HPDE6-E6E7 (cell line): ENCODE results near the gene GRPEL2.

ENCODE experiments used
- DNase-seq: peaks from one replicate; pipeline ENCODE4 v3.0.0; 2011; ENCODE audit warnings: missing footprints; ENCODE audit errors: extremely low spot score

The GRPEL2 gene

DNA sequence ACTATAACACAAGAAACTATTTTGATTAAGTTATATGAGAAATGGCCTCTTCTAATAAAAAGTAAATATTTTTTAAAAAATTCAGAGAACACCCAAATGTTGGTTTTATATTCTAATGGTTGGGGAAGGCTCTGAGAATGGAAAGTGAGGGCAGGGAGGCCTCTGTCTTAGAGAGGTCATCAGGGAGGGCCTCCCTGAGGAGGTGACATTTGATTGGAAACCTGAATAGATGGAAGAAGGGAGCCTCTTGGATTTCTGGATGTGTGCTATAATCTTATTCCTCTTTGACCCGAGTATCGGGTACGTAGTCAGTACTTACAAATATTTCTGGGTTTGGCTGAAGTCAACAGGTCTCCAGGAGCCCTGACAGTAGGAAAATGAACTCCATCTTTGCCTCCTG, 26.1 kb upstream of the GRPEL2 start:
- DNase-seq = no peak

DNA sequence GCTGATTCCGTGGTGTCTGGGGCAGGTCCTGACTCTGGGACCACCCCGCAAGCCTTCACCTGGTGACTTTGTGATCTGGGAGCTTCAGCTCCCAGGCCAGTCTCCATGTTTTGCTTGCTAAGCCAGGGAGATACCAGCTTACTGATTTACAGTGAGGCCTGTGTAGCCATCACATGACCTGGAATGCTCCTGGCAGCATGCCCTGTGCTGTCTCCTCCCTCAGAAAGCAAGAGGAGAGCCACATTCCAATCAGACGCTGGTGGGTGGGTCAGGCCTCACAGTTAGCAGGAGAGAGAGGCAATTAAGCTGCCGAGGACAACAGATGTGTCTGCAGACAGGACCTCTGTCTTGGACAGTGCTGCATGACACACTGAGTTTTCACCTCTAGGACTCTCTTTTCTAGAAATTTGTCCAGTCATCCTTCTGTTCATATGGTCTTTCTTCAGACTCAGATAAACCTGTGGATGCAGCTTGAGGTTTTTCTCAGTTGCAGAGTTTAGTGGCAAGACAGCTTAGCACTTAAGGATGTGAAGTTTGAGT, 24.4 kb upstream of the GRPEL2 start:
- DNase-seq = peak; percentile 81

DNA sequence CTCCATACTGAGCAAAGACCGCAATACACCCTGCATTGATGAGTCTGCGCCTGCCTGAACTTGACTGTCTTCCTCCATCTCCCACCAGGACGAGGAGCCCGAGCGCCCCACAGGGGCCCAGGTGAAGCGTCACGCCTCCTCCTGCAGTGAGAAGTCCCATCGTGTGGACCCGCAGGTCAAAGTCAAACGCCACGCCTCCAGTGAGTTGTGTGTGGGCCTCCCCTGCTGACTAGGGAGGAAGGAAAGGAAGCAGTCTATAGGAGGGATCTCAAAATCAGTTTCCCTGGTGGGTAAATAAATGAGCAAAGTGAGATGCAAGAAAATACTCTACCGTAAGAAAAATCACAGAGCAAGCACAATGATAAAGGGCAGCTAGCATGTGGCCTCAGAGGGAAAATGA, 22.8 kb upstream of the GRPEL2 start:
- DNase-seq = no peak

DNA sequence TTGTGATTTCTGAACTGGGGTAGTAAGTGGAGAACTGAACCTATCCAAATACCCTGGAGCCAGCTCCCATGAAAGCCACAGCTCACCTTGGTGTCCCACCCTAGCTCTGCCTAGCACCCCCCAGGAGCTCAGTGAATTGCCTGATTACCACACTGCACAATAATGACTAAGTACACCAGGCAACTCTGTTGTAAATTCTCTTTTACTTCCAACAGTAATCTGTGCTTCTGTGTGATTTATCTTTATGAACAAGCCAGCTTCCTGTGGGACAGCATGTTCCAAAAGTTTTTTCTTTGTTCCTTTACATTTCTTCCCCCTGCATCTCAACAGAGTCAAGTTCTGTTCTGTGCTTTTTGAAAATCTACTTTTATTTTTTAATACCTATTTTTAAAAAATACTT, 22.1 kb upstream of the GRPEL2 start:
- no peak for DNase-seq

DNA sequence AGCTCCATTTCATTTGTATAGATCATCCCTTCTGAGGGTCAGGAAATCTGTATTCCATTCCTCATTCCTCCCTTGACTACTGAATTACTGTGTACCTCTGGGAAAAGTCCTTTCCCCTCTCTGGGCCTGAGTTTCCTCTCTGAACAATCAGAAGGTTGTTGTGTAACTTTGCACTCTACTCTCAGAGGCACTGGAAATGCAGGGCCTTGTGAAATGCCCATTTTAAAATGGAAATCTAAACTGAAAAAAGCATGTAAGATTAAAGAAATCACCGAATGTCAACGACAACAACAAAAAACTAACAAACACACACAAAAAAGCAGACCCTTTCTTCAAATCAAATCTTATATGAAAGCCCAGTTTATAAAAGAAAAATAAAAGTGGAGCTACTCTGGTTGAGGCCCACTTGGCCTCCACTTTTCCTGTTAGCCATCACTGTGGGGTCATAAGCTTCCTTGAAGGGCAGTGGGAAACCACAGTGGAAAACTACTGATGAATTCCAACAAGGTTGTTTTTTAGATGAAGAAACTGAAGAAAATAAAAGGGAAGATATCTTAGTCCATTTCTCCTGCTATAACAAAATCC, 21.6 kb upstream of the GRPEL2 start:
- no peak for DNase-seq

DNA sequence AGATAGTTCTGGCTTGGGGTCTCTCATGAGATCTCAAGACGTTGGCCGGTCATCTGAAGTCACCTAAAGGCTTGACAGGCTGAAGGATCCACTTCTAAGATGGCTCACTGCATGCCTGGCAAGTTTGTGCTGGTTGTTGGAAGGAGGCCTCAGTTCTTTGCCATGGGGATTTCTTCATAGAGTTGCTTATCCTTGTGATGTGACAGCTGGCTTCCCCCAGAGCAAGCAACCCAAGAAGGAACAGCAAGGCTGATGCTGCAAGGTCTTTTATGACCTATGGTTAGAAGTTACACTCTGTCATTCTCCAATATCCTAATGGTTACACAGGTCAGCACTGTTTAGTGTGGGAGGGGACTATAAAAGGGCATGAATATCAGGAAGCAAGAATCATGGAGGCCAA, 20.7 kb upstream of the GRPEL2 start:
- no peak for DNase-seq

DNA sequence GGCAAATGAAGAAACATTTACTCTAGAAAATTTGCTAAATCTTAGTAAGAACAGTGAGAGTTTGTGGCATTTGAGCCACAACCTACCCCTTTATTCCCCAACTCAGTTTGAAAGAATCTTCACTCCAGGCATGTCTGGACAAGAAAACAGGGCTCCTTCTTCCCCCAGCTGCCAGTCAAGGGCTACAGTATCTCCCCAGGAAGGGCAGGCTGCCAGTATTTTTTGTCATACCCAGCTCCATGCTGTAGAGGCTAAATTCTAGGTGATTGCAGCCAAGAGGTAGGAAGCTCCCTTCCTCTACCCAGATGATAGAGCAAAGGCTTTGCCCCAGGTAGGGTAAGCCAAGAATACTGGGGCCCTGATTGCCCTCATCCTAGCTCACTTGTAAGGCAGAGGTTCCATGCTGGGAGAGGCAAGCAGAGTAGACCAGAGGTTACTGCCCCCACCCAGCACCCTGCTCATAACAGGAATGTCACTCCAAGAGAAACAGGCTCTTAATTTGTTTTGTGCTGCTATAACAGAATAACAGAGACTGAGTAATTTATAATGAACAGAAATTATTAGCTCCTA, 20.0 kb upstream of the GRPEL2 start:
- DNase-seq = peak; percentile 85

DNA sequence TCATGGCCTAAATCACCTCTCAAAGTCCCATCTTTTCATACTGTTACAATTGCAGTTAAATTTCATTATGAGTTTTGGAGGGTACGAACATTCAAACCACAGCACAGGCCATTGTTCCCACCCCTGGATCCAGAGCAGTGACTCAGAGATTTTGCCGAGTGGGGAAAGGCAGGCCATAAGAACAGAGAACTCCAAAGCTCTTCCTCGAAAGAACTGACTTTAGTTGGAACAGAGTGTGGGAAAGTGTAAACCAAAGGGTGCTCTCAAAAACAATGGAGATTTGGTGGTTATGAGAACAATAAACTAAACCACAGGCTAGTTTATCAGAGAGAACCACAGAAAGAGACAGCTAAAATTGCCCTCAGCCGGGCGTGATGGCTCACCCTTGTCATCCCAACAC, 19.4 kb upstream of the GRPEL2 start:
- no peak for DNase-seq

DNA sequence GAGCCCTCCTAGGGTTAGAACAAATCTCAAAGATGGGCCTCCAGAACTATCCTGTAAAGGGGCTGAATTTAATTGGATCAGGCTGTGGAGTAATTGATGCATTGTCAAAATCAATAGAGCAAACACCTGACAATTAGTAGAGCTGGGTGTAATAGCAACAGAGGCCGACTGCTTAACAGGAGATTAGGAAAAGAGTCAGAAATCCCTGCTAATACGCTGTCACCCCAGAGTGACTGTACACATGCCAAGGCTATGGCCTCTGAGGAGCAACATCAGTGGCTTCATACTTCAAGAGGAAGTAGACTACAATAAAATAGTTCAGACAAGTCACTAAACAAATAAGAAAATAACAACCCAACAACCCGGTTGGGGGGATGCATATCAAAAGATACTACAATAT, 18.7 kb upstream of the GRPEL2 start:
- no peak for DNase-seq

DNA sequence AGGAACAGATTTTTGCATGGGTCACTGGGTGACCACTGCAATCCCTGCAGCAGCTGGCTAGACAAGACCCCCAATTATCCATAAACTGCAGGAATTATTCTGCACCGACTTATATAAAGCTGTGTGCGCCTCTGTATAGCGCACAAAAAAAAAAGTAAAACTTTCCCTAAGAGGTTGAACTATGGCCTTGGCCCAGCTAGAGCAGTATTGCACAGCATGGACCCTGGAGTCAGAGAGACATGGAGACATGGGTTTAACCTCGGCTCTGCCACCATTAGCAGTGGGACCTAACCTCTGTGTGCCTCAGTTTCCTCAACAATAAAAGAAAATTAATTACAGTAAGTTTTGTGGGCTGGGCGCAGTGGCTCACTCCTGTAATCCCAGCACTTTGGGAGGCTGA, 17.1 kb upstream of the GRPEL2 start:
- DNase-seq = no peak

DNA sequence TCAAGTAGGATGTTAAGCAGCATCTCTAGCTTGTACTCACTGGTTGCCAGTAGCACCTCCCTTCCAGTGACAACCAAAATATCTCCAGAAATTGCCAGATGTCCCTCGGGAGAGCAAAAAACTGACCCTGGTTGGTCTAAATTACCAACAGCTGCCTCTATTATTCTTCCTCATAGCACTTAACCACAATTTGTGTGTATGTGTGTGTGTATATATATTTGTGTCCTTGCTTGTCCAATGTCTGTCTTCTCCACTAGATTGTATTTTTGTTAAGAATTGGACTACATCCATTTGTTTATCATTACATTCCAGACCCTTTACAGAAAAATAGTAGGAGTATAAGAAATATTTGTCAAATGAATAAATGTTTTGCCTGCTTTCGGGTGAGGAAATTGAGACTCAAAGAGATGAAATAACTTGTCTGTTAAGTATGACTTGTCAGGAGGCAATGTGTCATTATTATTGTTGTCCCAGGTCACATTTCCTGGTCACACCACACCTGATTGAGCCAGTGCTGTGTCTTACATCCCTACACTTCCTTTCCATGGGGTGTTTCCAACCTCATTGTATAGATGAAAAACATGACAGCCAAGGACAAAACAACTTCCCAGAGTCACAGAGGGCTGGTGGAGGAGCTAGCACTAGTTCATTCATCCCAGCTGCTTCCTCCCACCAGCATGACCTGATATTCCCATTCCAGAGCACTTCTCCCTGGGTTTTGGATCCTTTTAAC, 11.4 kb upstream of the GRPEL2 start:
- no peak for DNase-seq

DNA sequence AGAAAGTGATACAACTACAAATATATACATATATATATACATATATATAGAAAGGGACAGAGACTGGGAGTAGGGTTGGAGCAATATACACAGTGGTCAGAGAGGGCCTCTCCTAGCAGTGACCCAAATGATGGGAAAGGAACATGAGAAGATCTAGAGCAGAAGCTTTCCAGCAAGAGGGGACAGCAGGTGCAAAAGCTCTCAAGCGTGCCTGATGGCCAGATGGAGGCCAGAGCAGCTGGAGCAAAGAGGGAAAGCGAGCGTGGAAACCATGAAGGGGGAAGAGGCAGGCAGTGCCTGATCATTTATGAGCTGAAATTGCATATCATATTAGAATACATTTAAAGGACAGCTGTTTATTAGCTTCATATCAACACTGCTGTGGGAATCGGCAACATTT, 7.6 kb upstream of the GRPEL2 start:
- no peak for DNase-seq

DNA sequence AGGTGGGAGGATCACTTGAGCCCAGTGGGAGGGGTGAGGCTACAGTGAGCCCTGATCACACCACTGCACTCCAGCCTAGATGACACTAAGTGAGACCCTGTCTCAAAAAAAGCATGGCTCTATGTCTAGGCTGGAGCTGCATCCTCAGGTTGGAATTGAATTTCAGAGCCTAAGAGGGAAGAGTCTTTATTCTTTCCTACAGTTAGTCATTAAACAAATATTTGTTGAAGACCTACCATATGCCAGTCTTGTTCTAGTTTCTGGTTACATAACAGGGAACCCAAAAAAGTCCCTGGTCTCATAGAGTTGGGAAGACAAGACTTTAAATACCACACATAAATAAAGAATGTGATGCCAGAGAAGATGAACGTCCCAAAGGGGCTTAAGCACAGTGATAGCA, 6.9 kb upstream of the GRPEL2 start:
- no peak for DNase-seq

DNA sequence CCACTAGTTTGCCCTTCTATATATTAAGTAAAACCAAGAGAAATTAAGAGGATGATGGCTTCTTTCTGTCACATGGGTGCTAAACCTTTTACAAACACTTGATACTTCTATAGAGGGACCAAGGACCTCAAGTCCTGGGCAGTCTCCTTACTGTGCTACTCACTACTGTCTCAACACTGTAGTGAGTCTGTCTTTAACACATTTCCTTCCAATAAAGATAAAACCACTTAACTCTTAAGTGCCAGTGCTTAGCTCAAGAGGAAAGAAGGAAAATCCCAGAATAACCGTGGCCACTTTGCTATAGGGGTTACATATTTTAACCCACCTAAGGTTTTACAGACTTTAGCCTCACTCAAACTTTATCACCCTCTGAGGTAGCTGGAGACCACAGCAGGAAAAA, 4.4 kb upstream of the GRPEL2 start:
- DNase-seq = no peak

DNA sequence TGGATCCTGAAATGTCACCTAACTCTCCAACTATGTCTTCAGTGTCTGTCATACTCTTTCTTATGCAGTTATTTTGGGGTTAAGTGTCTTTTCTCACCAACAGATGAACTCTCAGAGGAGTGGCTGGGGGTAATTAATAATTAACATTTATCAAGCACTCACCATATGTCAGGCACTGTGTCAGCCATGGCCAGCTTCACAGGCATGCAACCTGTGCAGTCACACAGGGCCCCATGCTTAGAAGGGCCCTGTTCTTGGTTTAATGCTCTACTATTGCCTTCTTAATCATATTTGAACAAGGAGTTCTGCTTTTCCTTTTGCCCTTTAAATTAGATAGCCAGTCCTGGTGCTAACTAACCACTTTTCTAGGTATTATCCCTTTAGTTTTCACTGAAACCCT, 3.4 kb upstream of the GRPEL2 start:
- DNase-seq = no peak

DNA sequence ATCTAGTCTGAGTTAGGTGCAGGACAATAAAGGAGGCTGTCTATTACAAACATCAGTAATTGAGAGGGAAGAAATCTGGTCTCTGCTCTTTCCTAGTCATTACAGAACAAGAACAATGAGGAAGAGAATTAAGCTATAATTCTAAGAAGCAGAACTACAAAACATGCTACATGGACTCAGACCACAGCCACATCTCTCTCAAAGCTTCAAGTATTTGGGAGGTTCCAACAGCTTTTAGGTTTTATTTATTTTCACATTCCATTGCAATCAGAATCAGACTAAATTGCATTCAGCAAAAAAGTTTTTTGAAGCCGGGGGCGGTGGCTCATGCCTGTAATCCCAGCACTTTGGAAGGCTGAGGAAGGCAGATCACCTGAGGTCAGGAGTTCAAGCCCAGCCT, 1.1 kb upstream of the GRPEL2 start:
- no peak for DNase-seq

DNA sequence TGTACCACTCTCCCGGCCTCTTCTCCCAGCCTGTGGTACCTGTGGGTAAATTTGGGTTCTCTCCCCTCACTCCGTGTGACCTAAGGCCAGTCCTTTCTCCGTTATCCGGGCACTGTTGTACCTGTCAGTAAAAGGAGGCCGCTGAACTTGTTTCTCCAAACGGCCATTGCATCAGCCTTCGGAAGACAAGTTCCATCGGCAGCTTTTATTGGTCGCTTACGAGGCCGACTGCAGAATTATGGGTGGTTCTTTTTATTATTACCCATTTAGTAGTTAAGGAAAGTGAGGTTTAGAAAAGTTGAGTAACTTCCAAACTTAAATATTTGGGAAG, 558 bp downstream of the GRPEL2 start:
- DNase-seq = no peak

DNA sequence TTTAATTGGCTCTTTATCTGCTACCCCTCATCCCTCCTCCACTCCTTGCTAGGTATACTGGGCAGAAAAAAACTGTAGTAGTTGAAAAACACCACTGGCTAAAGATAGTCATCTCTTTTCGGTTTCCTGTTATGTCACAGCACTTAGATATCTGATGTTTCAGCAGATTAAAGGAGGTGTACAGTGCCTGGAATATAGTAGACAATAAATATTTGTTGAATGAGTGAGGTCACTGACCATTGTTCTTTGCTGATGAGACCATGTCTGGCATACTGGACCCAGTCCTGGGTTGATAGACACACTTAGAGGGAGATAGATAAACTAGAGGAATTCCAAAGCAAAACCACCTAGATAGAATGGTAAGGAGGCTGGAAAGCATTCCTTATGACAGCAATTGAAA, 3.2 kb downstream of the GRPEL2 start:
- no peak for DNase-seq

DNA sequence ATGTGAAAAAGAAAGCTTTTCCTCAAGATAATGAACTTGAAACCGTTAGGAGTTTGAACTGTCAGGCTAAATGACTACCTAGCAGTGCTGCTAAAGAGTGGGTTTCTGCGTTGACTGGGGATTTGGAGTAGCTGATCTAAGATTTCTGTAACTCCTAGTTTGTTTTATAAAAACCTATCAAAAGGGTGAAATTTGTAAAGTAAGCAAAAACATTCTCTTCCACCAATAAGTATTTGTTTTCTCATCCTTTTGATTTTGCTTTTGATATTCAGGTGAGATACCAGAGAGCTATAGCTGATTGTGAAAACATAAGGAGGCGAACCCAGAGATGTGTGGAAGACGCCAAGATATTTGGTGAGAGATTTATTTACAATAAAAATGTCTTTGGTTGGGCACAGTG, 4.1 kb downstream of the GRPEL2 start:
- no peak for DNase-seq

DNA sequence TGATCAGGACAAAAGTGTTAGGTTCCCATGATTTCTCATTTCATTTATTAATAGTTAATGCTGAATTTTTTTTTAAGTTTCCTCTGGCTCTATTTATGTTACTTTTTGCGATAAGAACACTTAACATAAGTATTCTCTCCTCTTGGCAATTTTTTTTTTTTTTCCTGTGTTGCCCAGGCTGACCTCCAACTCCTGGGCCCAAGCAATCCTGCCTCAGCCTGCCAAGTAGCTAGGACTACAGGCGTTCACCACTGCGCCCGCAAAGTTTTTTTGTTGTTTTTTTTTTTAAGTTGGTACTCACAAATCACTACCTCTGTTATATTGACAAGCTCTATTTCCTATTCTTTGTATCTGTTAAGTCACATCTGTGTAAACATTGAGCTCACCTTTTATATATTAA, 6.9 kb downstream of the GRPEL2 start:
- no peak for DNase-seq

DNA sequence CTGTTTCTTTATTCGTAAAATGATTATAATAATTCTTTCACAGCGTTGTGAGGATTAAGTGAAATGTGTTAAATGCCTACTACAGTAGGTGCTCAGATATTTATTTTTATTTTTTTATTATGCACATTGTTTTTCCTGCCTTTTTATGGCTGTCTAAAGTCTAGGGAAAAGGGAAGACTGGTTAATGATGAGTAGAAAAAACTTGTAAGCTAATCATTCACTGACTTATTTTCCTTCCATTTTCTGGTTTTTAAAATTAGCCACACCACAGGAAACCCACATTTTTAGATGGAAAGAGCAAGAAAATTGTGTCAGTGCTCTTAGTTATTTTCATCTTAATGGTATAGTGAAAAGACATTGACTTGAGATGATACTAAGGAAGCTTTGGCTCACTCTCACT, 8.6 kb downstream of the GRPEL2 start:
- DNase-seq = no peak

DNA sequence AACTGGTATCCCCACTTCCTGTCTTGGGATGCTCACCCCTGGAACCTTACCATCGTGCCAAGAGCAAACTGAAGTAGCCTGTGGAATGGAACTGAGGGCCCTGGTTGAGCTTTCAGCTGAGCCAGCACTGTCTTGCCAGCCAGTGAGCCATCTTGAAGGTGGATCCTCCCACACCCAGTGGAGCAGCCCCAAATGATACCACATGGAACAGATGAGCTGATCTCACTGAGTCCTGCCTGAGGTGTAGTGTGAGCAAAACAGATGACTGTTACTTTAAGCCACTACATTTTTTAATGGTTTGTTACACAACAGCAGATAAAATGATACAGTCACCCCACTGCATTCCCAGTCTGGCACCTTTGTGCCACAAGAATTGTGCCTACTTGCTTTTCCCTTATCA, 10.4 kb downstream of the GRPEL2 start:
- DNase-seq = no peak

DNA sequence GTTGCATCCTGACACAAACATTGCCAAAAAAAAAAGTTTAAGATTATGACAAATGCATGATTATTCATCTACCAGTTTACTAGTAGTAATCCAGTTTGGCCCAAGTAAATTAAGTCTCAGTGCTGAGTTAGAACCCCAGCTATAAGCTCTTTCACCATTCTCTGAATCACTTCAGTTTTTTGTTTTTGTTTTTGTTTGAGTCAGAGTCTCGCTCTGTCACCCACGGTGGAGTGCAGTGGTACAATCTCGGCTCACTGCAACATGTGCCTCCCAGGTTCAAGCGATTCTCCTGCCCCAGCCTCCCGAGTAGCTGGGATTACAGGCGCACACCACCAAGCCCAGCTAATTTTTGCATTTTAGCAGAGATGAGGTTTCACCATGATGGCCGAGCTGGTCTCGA, 11.1 kb downstream of the GRPEL2 start:
- DNase-seq = no peak
